HG03159 (cell line): ENCODE data around the gene ARL15.
"Not testable (repeated sequence)": the region's sequence is repeated elsewhere in the genome, so short reads cannot be mapped to it uniquely, and the experiment has no call there.

Experiments
- ATAC-seq: cut with Tn5 transposase; IDR thresholded peaks from one replicate; pipeline ENCODE4 v1.9.1; 2021; ENCODE audit warnings: mild to moderate bottlenecking, moderate library complexity; ENCODE audit not compliant: unreplicated experiment

Gene ARL15

GRCh38 chr5:54310433-54311175 lies at the start of gene ARL15:
Gene ARL15, minus strand, starts transcription at chr5:54310573.
- peak; percentile 96 for ATAC-seq

GRCh38 chr5:54360089-54360488 lies 49.7 kb upstream of the ARL15 start:
- ATAC-seq: no peak

GRCh38 chr5:54357408-54358058 lies 47.2 kb upstream of the ARL15 start:
- ATAC-seq: no peak

GRCh38 chr5:54353933-54354564 lies 43.7 kb upstream of the ARL15 start:
- not testable (repeated sequence) for ATAC-seq

- not testable (repeated sequence) for ATAC-seq
These were observed 42.2 kb upstream of the ARL15 start for GRCh38 chr5:54352580-54352979.

GRCh38 chr5:54347221-54347865 lies 37.0 kb upstream of the ARL15 start:
- ATAC-seq: no peak

GRCh38 chr5:54344653-54345052 lies 34.3 kb upstream of the ARL15 start:
- no peak for ATAC-seq

- no peak for ATAC-seq
These were observed 31.6 kb upstream of the ARL15 start for GRCh38 chr5:54341971-54342370.

- ATAC-seq: no peak
These were observed 27.1 kb upstream of the ARL15 start for GRCh38 chr5:54337523-54337922.

GRCh38 chr5:54332720-54333119 lies 22.3 kb upstream of the ARL15 start:
- no peak for ATAC-seq

- ATAC-seq: no peak
These were observed 19.6 kb upstream of the ARL15 start for GRCh38 chr5:54329731-54330709.

GRCh38 chr5:54326662-54327270 lies 16.4 kb upstream of the ARL15 start:
- ATAC-seq: no peak

GRCh38 chr5:54325610-54326311 lies 15.4 kb upstream of the ARL15 start:
- no peak for ATAC-seq

GRCh38 chr5:54325272-54325609 lies 14.9 kb upstream of the ARL15 start:
- no peak for ATAC-seq

- ATAC-seq: no peak
These were observed 14.4 kb upstream of the ARL15 start for GRCh38 chr5:54324651-54325271.

- no peak for ATAC-seq
These were observed 13.1 kb upstream of the ARL15 start for GRCh38 chr5:54323495-54323894.

- ATAC-seq: no peak
These were observed 9.9 kb upstream of the ARL15 start for GRCh38 chr5:54320256-54320655.

- ATAC-seq: no peak
These were observed 7.3 kb upstream of the ARL15 start for GRCh38 chr5:54317511-54318260.
